NCI-H146 treated with DMSO at 0.1 percent for 48 hours (cell line): Measurements from ENCODE around the gene CCND1.

Experiments used
- DNase-seq: peaks from one replicate; lab custom pipeline; 2025; ENCODE audit not compliant: unreplicated experiment; lab: John Stamatoyannopoulos, UW

Gene CCND1

DNA sequence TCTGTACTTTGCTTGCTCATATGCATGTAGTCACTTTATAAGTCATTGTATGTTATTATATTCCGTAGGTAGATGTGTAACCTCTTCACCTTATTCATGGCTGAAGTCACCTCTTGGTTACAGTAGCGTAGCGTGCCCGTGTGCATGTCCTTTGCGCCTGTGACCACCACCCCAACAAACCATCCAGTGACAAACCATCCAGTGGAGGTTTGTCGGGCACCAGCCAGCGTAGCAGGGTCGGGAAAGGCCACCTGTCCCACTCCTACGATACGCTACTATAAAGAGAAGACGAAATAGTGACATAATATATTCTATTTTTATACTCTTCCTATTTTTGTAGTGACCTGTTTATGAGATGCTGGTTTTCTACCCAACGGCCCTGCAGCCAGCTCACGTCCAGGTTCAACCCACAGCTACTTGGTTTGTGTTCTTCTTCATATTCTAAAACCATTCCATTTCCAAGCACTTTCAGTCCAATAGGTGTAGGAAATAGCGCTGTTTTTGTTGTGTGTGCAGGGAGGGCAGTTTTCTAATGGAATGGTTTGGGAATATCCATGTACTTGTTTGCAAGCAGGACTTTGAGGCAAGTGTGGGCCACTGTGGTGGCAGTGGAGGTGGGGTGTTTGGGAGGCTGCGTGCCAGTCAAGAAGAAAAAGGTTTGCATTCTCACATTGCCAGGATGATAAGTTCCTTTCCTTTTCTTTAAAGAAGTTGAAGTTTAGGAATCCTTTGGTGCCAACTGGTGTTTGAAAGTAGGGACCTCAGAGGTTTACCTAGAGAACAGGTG is 11.1 kb downstream of the CCND1 start:
- no peak for DNase-seq

- no peak for DNase-seq
These were observed 12.0 kb downstream of the CCND1 start for GRCh38 chr11:69652999-69653398.

GRCh38 chr11:69653406-69653960 is 12.5 kb downstream of the CCND1 start:
- no peak for DNase-seq

- DNase-seq: no peak
These were observed 13.2 kb downstream of the CCND1 start for GRCh38 chr11:69654001-69654659.

DNA sequence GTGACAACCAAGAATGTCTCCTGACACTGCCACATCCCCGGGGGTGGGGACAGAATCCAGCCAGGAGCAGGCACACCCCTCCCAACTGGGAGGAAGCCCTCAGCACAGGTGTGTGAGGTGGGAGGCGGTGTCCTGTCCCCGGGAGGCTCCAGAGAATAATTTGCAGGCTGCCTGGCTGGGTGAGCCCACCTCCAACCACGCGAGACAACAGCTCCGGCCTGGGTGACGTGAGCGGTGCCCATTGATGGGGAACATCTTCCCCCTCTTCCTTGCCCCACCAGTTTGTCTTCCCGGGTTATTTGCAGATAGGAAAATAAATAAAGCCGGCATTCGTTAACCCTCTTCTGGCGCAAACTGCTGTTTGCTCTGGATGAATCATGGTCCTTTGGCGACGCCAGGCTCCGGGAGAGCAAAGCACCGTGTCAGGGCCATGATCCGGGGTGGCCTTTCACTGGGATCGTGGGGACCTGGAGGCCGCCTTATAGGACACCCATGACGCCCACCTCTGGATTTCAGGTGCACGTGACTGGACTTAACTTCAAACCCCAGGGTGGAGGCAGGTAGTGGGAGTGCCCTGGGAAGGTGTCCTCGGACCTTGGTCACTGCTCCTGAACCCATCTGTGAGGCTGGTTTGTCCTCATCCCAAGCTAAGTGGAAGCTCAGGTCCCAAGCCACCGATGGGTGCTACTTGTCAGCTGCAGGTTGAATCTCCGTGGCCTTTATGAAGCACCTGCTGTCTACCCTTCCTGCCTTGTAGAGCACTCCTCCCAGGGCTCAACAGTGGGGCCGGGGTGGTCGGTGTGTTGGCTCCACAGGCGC is 13.9 kb downstream of the CCND1 start:
- no peak for DNase-seq

- no peak for DNase-seq
These were observed 14.8 kb downstream of the CCND1 start for GRCh38 chr11:69655479-69656428.

DNA sequence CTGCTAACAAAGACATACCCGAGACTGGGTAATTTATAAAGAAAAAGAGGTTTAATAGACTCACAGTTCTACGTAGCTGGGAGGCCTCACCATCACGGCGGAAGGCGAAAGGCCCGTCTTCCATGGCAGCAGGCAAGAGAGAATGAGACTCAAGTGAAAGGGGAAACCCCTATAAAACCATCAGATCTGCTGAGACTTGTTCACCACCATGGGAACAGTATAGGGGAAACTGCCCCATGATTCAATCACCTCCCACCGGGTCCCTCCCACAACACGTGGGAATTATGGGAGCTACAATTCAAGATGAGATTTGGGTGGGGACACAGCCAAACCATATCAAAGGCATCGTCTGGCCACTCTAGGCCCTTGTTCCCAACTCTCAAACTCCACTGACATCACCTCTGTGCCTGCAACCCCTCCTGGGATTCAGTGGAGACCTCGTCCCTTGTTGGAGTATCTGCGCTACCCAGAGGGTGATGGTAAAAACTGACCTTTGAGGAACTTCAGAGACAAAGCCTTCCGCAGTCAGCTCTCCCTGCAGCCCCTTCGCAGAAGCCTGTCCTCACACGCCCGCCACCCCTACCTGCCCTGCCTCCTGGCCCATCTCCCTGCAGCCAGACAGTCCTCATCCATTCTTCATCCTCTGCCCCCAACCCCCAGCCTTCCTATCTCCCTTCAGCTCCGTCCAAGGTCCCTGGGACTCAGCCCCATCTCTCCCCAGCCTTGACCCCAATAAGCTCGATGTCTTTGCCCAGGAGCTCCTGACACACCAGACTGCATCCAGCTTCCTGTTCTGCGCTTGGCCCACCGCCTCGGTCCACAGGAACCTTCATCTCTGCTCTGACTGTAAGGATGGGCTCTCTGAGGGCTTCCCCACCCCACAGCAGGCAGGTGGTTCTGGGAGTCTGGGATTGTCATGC is 15.8 kb downstream of the CCND1 start:
- DNase-seq: no peak

DNA sequence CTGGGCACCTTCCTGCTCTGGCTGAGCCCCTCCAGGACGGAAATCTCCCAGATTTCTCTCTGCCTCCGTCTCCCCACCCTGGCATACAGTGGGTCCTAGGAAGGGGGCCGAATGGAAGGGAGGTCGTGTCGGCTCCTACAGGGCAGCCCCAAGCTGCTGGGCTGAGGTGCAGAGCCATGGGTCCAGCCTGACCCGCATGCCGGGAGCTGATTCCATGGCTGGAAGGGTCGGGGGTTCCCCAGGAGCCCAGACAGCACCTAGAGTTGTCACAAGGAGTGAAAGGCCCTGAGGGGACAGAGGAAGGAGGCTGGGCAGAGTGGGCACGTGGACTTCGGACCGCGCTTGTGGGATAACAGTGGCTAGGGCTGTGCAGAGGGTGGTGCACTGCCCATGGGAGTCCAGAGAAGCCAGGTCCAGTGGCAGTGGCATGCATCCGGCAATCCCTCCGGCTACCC is 16.5 kb downstream of the CCND1 start:
- no peak for DNase-seq

GRCh38 chr11:69657911-69658625 is 17.1 kb downstream of the CCND1 start:
- no peak for DNase-seq

DNA sequence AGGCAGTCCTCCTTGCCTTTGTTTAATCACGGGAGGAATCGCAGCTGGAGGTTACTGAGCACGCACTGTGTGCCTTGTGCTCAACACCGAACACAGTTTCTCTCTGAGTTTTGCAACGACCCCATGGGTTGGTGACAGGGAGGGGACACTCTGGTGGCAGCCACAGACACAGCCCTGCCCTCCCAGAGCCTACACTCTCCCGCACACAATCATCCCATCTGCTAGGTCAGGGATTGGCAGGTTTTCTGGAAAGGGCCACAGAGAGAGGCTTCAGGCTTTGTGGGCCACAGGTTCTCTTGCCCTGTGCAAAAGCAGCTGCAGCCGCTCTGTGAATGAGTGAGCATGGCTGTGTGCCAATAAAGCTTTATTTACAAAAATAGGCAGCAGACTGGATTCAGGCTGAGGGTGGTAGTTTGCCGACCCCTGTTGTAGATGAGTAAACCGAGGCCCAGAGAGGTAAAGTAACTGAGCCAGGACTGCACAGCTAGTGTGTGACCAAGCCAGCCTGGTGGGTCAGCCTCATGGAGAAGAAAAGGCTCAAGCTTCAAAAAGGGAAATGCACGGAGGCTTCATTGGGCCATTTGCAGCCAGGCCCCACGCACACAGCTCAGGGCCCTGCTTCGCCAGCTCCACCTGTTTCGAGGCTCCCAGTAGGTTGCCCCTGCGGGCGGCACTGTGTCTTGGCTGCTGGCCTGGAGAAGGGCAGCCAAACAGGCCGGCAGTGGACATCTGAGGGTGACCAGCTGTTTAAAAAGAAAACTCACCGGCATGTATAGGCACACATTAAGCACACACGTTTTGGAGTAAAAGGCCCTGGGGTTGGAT is 17.9 kb downstream of the CCND1 start:
- DNase-seq: no peak

DNA sequence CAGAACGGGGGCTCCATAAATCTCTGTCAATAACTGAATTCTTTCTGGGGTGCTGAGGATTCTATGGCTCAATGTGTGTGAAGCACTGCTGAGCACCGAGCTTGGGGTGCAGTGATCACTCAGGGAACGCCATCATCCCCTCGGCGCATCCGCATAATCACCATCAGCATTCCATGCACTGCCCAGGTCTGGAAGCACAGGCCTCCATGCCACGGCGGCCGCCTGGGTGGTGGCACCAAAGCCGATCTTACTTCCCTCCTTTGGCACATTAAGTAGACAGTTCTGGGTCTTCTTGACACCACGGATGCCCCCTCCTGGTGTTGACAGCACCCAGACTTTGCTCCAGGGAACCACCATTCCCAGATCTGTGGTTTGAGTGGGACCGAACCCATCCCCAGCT is 18.6 kb downstream of the CCND1 start:
- no peak for DNase-seq

DNA sequence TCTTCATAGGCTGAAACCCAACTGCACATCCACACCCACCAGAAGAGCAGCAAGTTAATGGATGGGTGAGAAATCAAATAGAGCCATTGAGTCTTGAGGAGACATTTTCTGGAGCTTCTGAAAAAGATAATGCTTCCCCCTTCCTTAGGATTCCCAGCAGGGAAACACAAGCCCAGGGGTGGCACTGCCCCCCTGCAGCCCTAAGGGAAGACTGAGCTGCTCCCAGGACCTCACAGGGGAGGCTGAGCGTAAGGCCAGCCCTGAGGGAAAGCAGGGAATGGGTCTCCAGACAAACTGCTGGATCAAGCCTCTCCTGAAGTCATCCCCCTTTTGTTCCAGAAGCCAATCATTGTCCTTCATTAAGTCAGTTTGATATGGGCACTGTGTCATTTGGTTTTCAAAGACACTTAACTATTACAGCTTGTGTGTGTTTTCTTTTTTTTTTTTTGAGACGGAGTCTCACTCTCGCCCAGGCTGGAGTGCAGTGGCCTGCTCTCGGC is 19.1 kb downstream of the CCND1 start:
- no peak for DNase-seq

- DNase-seq: no peak
These were observed 20.4 kb downstream of the CCND1 start for GRCh38 chr11:69661413-69661715.

GRCh38 chr11:69662021-69662698 is 21.2 kb downstream of the CCND1 start:
- no peak for DNase-seq

- DNase-seq: no peak
These were observed 21.9 kb downstream of the CCND1 start for GRCh38 chr11:69662806-69663205.

GRCh38 chr11:69663326-69663725 is 22.4 kb downstream of the CCND1 start:
- DNase-seq: no peak

DNA sequence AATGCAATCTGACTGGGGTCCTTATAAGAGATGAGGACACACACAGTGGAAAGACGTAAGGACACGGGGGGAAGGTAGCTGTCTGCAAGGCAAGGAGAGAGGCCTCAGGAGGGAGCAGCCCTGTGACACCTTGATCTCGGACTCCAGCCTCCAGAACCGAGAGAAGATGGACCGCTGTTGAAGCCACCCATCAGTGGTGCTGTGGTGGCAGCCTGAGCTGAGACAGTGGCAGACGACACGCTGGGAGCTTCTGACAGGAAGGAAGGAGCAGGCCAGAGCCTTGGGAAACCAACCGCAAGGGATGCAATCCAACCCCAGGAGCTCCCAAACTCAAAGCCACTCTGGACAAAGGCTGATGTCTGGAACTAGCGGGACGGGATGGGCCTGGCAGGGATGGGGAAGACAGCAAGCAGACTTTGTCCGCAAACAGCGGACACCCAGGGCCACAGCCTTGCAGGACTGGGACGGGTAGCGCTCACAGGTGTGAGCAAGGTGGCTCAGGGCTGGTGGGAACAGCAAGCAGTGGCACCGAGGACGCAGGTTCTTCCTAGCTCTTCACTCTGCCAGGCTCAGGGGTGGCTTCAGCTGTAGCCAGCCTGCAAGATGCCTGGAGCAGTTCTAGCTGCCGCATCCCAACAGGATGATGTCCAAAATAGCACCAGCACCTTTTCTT is 23.3 kb downstream of the CCND1 start:
- DNase-seq: no peak
